GM21619 (cell line): ENCODE data around the gene ATXN1L.
A peak's percentile ranks its signal among the peaks of the same experiment; 100 is the strongest.
"Not testable (repeated sequence)": the region's sequence is repeated elsewhere in the genome, so short reads cannot be mapped to it uniquely, and the experiment has no call there.

Experiments
- ATAC-seq: cut with Tn5 transposase; IDR thresholded peaks from one replicate; pipeline ENCODE4 v1.9.1; 2021; ENCODE audit not compliant: unreplicated experiment

The ATXN1L gene

DNA sequence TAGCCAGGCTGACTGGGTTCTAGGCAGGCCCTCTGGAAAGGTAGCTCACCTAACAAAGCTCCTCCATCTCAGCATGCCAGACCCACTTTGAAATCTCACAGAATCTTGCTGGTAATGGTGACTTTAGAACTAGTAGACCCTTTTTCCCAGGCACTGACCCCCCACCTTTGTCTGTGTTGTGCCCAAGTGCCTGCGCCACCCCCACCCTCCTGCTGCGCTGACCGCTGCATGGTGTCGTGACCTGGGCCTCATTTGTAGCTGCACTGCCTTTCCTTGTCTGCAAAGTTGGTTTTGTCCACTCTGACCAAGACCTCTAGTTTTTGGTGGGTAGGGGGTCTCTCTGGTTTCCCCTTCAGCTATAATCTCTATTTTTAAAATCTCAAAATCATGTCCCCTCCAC is 6.8 kb downstream of the ATXN1L start:
- no peak for ATAC-seq

DNA sequence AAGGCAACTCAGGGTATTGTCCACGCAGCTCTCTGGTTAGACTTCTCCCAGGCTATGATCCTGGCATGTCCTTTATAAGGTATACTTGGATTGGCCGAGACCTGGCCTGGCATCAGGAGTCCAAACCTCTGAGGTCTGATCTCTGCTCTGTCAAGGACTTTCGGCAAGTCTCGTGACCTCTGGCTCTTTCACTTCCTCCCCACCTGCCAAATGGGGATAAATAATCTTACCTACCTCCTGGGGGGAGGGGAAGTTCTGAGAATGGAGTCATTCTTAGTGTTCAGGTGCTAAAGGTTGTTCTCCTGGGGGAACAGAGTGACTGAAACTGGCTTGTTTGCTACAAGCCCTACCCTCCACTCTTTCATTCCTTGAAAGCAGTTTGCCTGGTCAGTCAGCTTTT is 7.6 kb downstream of the ATXN1L start:
- ATAC-seq: peak; percentile 63

DNA sequence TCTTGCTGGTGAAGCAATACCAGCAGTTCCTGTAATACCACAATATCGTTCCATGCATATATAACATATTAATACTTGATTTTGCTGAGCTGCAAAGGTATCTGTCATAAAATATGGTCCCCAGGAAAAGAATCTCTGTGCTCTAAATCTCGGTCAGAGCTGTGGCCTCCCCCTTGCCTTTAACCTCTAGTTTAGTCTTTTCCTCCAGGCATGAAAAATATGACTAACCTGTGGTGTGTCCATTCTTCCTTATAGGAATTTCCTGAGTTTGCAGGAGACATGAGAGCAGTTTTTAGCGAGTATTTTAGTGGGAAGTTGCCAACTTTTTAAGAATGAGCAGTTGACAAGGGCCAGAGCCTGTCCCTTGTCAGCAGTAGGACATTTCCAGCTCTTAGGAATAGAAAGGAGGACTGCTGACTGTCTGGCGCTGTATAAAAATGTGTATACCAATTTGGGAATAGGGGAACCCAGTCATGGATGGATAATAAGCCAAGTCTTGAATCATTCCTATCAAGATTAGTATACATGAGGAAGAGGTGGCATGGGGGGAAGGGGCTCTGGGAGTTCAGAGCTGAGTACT is 8.7 kb downstream of the ATXN1L start:
- ATAC-seq: no peak

DNA sequence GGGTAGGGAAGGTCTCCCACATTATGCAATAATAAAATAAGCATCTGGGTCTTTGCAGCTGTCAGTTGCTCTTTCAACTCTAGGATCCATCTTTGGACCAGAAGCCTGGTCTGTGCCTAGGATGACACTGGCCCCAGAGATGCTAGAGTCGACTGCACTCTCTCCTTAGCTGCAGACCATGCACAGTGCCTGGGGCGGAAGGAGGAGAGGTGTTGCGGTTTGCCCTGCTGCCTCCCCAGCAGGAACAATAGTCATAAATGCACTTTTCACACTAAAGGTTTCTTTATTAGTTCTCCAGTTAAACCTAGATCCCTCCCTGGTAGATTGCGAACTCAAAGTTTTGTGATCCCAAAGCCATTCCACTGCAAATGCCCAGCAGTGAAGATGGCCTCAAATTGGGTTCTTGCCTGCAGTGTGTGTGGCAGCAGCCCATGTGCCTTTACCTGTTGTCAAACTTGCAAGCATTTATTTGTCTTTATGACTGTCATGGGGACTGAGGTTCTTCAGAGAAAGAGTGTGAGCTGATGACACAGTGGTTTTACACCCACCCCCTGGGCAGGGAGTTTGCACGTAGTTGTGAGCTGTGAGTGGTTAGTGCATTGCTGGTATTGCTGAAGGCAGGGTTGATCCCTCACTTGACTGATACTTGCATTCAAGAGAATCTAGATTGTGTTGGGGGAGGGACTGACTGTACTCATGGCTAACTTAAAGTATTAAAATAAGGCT is 10.3 kb downstream of the ATXN1L start:
- ATAC-seq: no peak

DNA sequence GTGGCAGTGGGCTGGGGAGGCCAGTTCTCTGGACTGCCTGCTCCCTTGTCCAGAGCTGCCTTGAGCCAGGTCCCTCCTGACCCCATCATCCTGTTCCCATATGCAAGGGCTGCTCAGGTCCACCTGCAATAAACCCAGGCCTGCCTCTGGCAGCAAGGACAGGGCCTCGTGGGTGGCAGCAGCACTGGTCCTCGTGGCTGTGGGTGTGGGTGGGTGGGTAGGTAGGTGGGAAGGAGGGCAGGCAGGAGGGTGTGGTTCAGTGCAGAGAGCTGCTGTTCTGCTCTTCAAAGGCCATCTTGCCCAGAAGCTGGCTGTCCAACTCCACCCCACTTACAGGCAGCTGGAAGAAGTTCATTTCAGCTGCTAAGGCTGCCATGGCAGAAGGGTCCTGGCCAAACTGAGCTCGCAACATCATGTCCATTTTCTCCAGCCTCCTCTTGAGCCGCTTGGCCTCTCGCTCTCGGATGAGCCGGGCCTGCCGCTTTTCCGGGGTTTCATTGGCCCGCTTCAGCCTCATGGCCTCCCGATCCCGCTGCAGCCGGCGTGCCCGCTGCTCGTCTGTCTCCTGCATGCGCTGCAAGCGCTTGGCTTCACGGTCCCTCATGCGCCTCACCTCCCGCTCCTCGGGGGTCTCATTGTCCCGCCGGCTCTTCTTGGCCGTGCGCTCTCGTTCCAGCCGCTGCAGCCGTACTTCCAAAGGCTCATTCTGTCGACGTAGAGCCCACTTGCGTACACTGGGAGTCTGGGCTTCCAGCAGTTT is 14.2 kb downstream of the ATXN1L start:
- ATAC-seq: no peak

DNA sequence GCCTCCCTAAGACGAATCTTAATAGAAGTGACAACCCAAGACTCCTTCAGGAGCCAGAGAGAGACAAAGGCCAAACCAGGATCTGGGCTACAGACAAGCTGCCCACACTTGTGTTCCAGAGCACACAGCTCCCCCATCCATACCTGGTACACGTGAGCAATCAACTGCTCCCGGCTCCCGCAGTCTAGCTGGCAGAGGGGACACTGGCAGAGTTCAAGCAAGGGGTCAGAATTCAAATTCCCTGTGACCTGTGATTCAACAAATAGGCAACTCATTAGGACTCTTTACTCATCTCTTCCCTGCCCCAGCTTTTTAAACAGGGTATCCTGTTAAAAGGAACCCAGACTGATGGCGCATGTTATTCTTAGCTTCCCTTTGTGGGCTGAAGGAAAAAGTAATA is 18.2 kb downstream of the ATXN1L start:
- ATAC-seq: no peak

- no peak for ATAC-seq
Observed at GRCh38 chr16:71865173-71865863, 19.5 kb downstream of the ATXN1L start.

- ATAC-seq: not testable (repeated sequence)
Observed at GRCh38 chr16:71867175-71867574, 21.4 kb downstream of the ATXN1L start.

DNA sequence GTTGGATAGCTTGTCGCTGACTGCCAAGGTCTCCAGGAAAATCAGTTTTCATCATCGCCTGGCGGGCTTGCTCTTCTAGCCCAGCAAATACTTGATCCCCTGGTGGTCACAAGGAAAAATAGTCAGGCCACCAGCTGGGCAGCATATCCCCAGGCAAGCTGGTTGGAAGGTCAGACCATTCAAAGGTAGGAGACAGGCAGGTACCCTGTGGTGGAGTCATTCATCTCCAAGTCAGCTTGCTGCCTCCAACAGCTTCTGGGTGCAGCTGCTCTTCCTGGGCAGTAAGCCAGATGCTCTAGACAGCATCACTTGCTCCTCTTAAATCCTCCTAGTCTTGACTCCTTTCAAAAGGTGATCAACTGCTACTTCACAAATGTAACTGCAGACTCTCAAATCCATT is 22.2 kb downstream of the ATXN1L start:
- ATAC-seq: no peak

GRCh38 chr16:71869089-71869488 is 23.3 kb downstream of the ATXN1L start:
- no peak for ATAC-seq

DNA sequence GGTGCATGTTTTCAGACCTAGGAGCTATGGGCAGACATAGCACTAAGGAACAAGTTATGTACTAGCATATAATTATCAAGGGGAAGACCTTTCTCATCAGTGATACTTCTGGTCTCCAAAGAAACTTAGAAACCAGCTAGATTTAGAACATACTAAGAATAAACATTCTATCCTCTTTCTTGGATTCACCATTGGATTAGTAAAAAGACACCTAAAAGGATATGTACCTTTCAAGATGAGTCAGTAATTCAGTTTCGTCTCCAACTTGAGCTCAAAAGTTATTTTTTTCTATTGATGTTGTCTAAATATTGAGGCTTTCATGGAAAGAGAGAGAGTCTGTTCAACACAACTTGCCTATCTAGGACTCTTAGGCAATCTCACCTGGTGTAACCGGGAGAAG is 25.0 kb downstream of the ATXN1L start:
- ATAC-seq: no peak

GRCh38 chr16:71873199-71873598 is 27.4 kb downstream of the ATXN1L start:
- ATAC-seq: no peak

- no peak for ATAC-seq
Observed at GRCh38 chr16:71878911-71879310, 33.1 kb downstream of the ATXN1L start.

DNA sequence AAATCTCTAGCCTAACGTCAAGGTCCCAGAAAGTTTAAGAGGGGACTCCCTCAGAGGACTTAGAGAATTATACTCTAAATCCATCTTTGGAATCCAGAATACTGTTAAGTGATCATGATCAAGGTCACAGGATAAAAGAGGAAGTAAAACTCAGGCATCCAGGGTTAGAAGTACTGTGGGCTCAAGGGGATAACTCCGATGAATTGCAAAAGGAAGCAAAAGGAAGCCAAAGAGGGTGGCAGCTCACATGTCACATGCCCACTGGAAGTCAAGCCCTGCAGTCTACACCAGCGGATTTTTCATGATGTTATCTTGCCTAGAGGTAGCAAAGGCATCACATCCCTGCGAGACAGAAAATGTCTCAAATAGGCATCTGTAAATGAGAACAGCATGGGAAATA is 34.4 kb downstream of the ATXN1L start:
- ATAC-seq: no peak

DNA sequence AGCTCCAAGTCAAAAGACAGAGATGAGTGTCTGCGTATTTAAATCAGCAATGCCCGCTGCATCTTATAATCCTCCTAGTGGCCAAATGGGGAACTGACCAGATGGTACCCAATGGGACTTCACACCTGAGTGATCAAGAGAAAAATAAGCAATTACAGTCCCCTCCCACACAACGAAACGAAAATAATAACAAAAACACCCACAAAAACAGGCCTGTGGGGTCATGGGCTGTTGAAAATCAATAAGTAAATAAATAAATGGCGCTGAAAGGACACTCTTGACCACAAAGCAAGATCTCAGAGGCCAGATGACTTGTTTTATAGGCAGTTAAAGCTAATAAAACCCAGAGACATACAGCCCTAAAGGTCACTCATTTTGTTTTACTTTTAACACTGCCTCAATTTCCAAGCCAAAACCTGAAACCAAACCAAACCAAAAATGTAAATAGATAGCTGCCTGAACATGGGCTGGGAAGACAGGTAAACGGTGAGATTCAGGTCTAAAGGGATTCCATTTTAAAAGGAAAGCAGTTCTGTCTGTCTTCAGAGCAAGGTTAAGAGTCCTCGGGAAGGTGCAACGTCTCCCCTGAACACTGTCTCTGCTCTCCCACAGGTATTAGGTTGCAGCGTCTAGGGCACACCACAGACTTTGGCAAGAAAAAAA is 36.9 kb downstream of the ATXN1L start:
- ATAC-seq: peak; percentile 39

- peak; percentile 36 for ATAC-seq
Observed at GRCh38 chr16:71883168-71883848, 37.5 kb downstream of the ATXN1L start.

- ATAC-seq: peak; percentile 44
Observed at GRCh38 chr16:71883849-71884638, 38.3 kb downstream of the ATXN1L start, which contains the start of gene ZNF821. TSS of gene ZNF821 (minus strand) at chr16:71884182. CDS start at chr16:71879946, 4,236 bp downstream.

DNA sequence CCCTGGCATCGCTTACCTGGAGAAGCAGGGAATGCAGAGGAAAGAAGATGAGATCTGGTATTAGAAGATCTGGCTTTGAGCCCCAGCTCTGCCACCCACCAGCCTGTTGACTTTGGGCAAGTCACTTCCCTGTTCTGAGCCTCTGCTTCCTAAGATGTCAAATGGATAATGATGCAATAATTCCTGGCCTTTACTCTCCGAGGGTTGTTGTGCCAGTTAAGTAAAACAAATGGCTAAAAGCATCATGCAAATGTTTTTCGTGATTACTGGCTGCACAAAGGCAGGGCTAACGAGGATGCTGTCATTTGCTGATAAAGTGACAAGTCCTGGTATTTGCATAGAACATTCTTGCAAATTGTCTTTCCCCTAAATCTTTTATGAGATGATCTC is 39.5 kb downstream of the ATXN1L start:
- ATAC-seq: no peak

- no peak for ATAC-seq
Observed at GRCh38 chr16:71889147-71889546, 43.4 kb downstream of the ATXN1L start.

DNA sequence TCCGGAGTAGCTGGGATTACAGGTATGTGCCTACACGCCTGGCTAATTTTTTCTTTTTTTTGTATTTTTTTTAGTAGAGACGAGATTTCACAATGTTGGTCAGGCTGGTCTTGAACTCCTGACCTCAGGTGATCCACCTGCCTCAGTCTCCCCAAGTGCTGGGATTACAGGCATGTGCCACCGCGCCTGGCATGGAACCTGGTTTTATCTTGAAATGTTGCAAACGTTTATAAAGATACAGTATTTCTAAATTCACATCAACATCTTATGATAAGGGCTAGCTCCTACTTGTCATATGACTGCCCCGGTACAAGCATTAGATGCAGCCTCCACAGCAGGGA is 48.1 kb downstream of the ATXN1L start:
- no peak for ATAC-seq
